Measurements from ENCODE around the gene LMOD3.

The LMOD3 gene

GRCh38 chr3:69092030-69092516 lies 30.3 kb downstream of the LMOD3 start:
- H4K20me1 ChIP-seq (ENCODE audit: insufficient read depth) = no peaks in the 10 kb centered on the region
- H3K27ac ChIP-seq = peak overlapping the region; percentile 78
- peaks cover 84% of the 10 kb centered on the region for H3K79me2 ChIP-seq (ENCODE audit: insufficient read depth, low read depth)
- H3K36me3 ChIP-seq (ENCODE audit: insufficient read depth) = no peaks in the 10 kb centered on the region
- H2AFZ ChIP-seq (ENCODE audit: low read depth) = no peak overlapping the region
- no peaks in the 10 kb centered on the region for H3K27me3 ChIP-seq (ENCODE audit: insufficient read depth, low read depth)
- no peak overlapping the region for H3K4me3 ChIP-seq (IDR thresholded peaks at IDR 0.05; ENCODE audit: insufficient read depth, low read depth, low read length)
- peak overlapping the region; percentile 12; the same call in 1 of the 2 replicates for H3K9ac ChIP-seq
- peaks cover 100% of the 10 kb centered on the region for H3K4me1 ChIP-seq (ENCODE audit: low read depth, poor library complexity, severe bottlenecking)
- no peak for TF ChIP-seq CTCF (conservative IDR thresholded peaks at IDR 0.05; ENCODE audit: low read depth, low read length)
- peak overlapping the region; percentile 49 for H3K4me2 ChIP-seq

- H4K20me1 ChIP-seq (ENCODE audit: insufficient read depth) = no peaks in the 10 kb centered on the region
- H3K4me3 ChIP-seq (IDR thresholded peaks at IDR 0.05; ENCODE audit: insufficient read depth, low read depth, low read length) = no peak overlapping the region
- peaks cover 84% of the 10 kb centered on the region for H3K79me2 ChIP-seq (ENCODE audit: insufficient read depth, low read depth)
- no peaks in the 10 kb centered on the region for H3K27me3 ChIP-seq (ENCODE audit: insufficient read depth, low read depth)
- H2AFZ ChIP-seq (ENCODE audit: low read depth) = no peak overlapping the region
- no peak for TF ChIP-seq CTCF (conservative IDR thresholded peaks at IDR 0.05; ENCODE audit: low read depth, low read length)
- peaks cover 95% of the 10 kb centered on the region for H3K4me1 ChIP-seq (ENCODE audit: low read depth, poor library complexity, severe bottlenecking)
- H3K9ac ChIP-seq = peak overlapping the region; percentile 12; the same call in 1 of the 2 replicates
- peak overlapping the region; percentile 78 for H3K27ac ChIP-seq
- no peaks in the 10 kb centered on the region for H3K36me3 ChIP-seq (ENCODE audit: insufficient read depth)
- peak overlapping the region; percentile 49 for H3K4me2 ChIP-seq
These were observed 30.9 kb downstream of the LMOD3 start for GRCh38 chr3:69091389-69092029.

- H2AFZ ChIP-seq (ENCODE audit: low read depth) = no peak overlapping the region
- H3K79me2 ChIP-seq (ENCODE audit: insufficient read depth, low read depth) = peaks cover 89% of the 10 kb centered on the region
- H3K27me3 ChIP-seq (ENCODE audit: insufficient read depth, low read depth) = no peaks in the 10 kb centered on the region
- H3K4me3 ChIP-seq (IDR thresholded peaks at IDR 0.05; ENCODE audit: insufficient read depth, low read depth, low read length) = no peak overlapping the region
- peak overlapping the region; percentile 49 for H3K4me2 ChIP-seq
- TF ChIP-seq CTCF (conservative IDR thresholded peaks at IDR 0.05; ENCODE audit: low read depth, low read length) = no peak
- H3K4me1 ChIP-seq (ENCODE audit: low read depth, poor library complexity, severe bottlenecking) = peaks cover 80% of the 10 kb centered on the region
- no peaks in the 10 kb centered on the region for H4K20me1 ChIP-seq (ENCODE audit: insufficient read depth)
- H3K9ac ChIP-seq = no peak overlapping the region
- H3K27ac ChIP-seq = peak overlapping the region; percentile 78; the same call in 1 of the 2 replicates
- H3K36me3 ChIP-seq (ENCODE audit: insufficient read depth) = no peaks in the 10 kb centered on the region
These were observed 32.4 kb downstream of the LMOD3 start for GRCh38 chr3:69090021-69090420.

GRCh38 chr3:69088063-69088462 lies 34.3 kb downstream of the LMOD3 start:
- Histone ChIP-seq H3K27me3 (ENCODE audit: insufficient read depth, low read depth) (no peaks in the 10 kb centered on the region), H3K36me3 (ENCODE audit: insufficient read depth) (no peaks in the 10 kb centered on the region), H3K4me2 (peak overlapping the region; percentile 49), H3K4me1 (ENCODE audit: low read depth, poor library complexity, severe bottlenecking) (peaks cover 75% of the 10 kb centered on the region), H3K9ac (peak overlapping the region; percentile 67), H3K4me3 (IDR thresholded peaks at IDR 0.05; ENCODE audit: insufficient read depth, low read depth, low read length) (no peak overlapping the region), H3K79me2 (ENCODE audit: insufficient read depth, low read depth) (peaks cover 83% of the 10 kb centered on the region), H2AFZ (ENCODE audit: low read depth) (no peak overlapping the region), H3K27ac (peak overlapping the region; percentile 78), H4K20me1 (ENCODE audit: insufficient read depth) (no peaks in the 10 kb centered on the region)
- no peak for TF ChIP-seq CTCF (conservative IDR thresholded peaks at IDR 0.05; ENCODE audit: low read depth, low read length)

Measured in KMS-11 (cell line).